Activated CD4-positive, alpha-beta T cell treated with anti-CD3 and anti-CD28 coated beads, Interleukin-2, Interleukin-4, amounts not matched to agents 100 ng/mL and 50 ng/mL, durations not matched to agents 16 hours and 8 hours (primary cell): ENCODE measurements around the gene TMEM164.

Experiments
- DNase-seq: peaks from one replicate; pipeline ENCODE4 v3.0.0-alpha.2; 2020; ENCODE audit warnings: low spot score

Gene TMEM164

DNA sequence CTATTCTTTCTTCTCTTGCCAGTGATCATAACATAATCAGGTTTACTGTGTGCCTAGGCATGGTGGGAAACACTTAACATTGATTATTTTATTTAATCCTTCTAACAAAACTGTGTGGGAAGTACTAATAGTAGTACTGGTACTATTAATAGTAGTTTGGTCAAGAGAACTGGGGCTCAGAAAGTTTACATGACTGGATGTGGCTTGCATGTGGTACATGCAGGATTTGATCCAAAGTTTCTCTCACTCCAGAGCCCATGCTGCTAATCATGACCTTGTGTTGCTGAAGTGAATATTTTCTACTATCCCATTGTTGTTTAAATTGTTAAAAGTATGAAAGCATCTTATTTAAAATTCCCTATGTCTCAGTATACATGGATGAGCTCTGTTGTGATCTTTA, 78.4 kb downstream of the TMEM164 start:
- no peak for DNase-seq

DNA sequence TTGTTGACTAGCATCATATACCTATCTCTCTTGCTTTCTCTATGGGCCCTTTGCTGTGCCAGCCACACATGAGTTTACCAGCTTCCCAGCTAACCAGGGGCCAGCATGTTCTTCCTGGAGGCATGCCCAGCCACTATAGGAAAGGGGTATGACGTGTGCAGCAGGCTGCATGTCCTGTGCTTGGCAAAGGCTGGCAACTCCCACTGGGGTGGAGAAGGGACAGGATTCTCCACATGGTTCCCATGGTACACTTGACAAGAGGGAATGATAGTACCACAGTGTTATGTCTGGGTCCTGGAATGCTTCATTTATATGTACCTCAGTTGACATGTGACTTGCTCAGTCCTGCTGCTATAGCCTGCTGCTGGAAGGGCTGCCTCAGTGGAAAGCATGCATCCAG, 78.8 kb downstream of the TMEM164 start:
- no peak for DNase-seq

DNA sequence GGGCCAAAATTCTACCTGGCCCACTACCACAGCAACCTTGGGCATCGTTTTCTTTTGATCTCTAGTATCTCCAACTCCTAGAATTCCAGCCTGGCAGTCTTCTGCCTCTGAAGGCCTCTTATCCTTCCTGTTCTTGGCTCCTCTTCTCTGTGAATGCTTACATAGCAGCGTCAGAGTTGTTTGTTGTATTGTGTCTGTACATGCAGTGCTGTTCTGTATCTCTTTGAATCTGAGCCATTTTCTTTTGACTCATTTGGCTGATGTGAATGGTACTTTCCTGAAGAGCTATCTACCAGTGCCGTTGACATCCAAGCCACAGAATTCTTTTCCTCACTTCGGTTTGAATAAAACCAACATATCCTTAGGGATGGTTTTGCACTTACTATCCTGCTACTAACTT, 79.2 kb downstream of the TMEM164 start:
- DNase-seq, result no peak

DNA sequence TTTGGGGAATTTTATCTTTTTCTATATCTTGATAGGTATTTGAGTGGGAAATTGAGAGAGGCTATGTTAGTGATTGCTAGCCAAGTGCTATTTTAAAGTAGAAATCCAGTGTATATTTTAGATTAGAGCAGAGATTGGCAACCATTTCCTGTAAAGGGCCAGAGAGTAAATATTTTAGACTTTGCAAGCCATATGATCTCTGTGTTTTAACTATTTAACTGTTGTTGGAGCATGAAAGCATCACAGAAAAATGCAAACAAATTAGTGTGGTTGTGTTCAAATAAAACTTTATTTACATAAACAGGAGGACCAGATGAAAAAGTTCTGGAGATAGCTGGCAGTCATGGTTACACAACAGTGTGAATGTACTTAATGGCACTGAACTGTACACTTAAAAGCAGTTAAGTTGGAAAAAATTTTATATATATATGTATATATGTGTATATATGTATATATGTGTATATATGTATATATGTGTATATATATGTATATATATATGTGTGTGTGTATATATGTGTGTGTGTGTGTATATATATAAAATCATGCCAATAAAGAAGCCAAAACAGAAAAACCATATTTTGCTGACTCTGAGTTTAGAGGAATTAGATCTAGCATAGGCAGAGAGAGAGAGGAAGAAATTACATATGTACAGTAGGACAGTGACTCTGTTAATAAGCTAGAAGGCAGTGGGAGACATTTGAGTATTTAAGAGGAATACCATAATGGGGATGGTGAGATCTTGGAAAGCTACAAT, 83.4 kb downstream of the TMEM164 start:
- no peak for DNase-seq

DNA sequence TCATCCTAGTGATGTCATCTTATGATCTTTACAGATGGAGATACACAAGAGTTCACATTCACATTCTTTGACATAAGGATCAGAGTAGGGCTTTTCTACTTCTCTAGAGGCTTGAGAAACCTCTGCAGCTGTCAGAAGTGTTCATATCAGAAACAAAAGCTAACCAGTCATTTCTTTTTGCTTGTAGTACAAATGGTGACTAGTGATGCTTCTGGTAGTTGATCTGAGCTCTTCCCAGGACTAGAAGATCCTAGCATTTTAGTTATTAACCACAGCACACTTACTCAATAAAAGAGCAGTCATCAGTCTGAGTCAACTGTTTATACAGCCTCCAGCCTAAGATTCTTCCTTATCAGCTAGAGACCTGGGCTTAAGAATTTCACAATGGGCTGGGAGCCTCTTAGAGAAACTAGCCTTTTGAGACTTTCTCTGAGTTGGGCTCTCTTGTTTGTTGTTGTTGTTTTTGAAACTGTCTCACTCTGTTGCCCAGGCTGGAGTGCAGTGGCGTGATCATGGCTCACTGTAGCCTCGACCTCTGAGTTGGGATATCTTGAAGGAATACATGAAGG, 84.1 kb downstream of the TMEM164 start:
- peak; percentile 14 for DNase-seq

DNA sequence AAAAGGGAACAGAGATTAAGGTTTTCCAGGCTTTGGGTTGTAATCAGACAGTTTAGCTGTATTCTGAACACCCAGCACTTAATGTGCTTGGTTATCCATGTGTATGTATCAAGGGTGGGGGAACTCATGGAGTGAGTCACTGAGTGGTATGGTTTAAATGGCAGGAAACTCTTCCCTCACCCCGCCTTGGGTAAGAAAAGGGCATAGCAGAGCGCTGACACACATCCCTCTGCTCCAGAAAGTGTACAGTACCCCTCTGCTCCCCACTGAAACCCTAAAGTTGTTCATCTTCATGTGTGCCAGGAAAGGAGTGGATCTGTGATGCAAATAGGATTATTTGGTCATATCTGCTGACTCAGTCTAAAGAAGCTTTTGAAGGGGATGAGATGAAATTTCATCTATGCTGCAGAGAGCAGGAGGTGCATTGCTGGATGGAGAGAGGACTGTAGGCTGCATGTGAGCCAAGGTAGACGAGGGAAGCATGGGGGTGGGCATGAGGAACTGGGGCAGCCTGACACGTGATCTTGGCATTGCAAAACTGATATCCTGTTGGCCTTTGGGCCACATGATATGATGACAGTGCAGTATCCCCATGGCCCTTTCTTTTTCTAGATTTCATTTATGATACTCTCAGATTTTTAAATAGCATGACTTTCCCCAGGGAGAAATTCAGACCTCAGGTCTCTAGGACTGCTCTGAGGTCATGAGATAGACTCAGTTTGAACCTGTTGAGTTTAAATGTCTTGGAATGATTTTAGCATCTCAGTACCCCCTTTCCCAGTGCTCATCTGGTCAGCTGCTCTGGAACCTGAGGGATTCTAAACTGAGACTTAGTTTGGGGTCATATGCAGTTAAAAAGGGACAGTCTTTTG, 84.8 kb downstream of the TMEM164 start:
- DNase-seq, result no peak

DNA sequence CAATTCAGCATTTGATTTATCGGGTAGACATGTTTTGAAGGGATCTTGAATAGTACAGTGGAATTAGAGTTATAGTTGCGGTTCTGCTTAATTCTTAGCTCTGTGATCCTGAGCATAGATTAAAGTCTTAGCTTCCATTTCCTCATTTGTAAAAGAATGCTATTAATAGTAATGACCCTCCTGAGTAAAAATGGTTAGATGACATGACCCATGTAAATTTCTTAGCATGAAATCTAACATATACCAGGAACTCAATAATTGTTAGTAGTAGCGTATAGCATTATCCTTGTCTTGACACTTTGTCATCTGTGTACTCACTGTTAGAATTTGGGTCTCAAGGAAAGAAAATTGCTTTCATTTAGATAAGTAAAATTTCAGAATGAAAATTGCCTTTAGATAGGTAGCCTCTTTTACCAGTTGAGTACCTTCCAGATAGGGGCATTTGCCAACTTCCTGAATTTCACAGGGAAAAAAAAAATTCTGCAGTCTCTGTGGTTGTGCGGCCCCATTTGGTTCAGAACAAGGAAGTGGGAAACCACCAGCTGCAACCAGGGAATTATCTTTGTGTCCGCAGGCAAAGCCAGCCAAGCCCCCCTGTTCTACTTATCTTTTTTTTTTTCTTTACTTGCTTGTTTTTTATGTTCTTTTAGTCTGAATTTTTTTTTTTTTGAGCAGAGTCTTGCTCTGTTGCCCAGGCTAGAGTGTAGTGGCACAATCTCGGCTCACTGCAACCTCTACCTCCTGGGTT, 86.9 kb downstream of the TMEM164 start:
- no peak for DNase-seq

DNA sequence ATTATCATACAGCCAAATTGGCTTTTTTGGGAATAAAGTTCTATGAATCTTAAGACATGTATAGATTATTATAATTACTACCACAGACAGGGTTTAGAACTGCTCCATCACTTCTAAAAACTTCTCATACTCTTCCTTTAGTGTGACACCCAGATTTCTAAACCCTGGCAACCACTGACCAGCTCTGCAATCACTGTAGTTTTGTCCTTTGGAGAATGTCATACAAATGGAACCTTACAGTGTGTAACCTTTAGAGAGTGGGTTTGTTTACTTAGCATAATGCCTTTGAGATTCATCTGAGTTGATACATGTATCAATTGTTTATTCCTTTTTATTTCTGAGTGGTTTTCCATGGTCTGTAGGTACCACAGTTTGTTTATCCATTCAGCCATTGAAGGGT, 95.0 kb downstream of the TMEM164 start:
- no peak for DNase-seq

DNA sequence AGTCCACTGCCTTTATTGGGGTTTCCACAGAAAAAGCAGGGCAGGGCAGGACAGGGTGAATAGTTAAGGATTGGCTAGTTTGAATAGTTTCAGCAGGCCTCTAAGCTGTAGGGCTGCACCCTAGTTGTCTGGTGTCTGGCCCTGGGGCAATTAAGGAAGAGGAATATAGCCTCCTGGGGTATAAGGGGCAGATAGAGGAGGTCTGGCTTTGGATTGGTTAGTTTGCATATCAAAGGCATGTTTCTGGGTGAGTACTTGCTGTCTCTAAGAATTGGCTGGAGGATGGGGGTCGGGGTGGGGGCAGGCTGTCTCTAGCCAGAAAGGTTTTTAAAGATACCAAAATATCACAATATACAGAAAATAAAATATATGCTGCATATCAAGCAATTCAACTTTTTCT, 100.4 kb downstream of the TMEM164 start:
- DNase-seq, result no peak

DNA sequence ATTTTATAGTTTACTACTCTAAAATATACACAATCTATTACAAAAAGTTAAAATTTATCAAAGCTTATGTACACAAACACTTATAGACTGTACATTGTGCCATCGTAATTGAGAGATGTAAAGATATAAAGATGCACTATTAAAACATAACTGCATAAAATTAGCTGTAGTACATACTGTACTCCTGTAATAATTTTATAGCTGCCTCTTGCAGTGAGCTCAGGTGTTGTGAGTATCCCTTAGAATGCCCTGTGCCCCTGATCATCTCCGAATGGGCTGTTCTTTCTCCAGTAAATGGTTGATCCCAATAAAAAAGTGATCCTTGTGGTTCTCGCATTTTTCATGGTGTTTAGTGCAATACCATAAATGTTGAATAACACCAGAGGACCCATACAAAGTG, 101.2 kb downstream of the TMEM164 start:
- no peak for DNase-seq

DNA sequence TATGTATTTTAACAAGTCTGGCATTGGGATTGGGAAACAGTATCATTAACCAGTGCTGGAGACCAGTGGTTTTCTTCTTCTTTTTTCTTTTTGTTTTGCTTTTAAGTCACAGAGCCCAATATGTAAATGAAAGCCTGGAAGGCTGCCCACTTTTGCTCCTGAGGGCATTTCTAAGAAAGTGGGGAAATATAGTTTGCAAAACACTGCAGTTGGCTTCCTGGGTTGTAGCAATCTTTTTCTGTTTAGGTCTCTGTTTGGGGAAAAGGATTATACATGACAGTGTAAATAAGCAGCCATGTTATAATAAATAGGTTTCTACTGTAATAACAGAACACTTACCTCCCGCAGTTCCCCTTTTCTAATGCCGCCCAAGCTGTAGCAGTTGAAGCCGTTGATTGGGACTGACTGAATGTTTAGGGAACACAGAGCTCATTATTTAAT, 105.5 kb downstream of the TMEM164 start:
- DNase-seq, result no peak

DNA sequence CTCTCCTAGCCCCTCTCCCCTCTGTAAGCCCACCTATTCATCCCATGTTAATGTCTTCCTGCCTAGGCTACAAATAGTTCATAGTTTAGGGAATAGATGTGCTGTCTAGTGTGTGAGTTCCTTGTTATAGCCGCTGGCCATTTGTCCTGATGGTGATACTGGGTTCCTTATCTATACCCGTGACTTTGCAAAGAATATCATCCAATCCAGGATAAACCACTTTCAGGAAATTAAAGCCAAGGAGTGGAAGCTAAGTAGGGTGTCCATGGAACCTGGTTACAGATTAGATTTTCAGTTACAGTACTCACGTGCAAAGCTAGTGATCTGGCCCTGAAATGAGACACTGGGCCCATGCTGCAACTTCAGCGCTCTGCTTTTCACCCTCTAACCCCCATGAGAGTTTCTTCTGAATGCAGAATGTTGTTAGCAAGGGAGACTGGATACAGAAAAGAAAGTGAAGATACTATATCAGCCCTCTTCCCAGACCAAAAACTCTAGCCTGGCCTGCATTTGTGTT, 111.4 kb downstream of the TMEM164 start:
- no peak for DNase-seq

DNA sequence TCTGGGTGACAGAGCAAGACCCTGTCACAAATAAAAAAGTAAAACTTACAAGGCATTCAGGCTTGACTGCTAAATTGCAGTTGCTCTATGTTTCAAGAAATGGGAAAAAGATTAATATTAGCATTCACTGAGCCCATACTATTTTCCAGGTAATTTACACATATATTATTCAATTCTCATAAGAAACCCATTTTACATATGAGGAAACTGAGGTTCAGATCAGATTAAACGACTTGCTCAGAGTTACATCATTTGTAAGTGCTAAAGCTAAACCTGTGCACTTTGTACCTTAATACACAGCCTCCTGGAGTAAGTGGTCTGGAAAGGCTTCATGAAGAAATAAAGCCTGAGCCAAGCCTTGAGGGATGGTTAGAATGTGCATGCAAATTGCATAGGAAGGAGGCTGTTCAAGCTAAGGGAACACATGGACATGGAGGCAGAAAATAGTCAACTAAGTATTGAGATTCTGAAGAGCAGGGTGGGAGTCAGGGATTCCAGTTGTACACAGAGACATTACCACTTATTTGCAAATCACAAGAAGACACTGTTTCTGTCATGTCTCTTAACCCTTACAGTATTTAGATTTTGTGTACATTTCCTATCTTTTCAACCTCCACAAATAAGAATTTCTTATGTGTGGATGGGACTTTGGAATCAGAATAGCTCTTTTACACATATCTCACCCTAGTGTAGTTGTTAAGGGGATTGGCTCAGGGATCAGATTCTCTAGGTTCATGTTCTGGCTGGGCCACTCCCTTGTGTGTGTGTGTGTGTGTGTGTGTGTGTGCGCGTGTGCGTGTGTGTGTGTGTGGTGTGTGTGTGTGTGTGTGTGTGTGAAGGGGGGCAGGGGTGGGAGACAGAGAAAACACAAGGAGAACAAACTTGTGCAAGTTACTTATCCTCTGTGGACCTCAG, 113.4 kb downstream of the TMEM164 start:
- DNase-seq, result no peak

DNA sequence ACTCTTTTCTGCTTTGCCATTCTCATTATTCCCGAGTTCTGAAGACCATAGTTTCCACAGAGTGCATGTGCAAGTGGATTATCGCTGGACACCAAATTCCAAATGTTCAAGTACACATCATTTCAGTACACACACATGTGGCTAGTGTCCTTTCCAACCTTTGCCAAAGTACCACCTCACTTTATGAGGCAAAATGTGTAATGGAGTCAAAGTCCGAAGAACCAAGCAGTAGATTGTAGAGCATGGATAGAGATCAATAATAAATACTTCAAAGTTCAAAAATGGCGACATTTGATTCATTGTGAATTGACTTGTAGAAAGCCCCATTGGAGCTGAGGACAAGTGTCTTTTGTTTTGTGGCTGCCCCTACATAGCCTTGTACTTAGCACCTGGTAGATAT, 115.6 kb downstream of the TMEM164 start:
- DNase-seq, result no peak

DNA sequence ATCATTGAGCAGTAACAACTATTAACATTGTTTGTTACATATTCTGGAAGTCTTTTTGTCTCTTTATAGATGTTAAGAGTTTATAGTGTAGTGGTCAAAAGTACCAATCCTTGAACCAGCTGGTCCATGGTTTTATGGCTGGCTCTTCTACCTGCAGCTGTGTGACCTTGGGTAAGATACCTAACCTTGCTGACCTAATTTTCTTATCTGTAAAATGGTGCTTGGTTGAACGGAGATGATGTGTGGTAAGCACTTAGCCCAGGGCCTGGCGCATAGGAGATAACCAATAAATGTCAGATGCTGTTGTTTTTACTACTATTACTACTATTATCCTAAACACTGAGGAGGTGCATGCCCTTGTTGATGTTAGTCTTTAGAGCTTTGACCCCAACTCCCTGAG, 116.6 kb downstream of the TMEM164 start:
- no peak for DNase-seq

DNA sequence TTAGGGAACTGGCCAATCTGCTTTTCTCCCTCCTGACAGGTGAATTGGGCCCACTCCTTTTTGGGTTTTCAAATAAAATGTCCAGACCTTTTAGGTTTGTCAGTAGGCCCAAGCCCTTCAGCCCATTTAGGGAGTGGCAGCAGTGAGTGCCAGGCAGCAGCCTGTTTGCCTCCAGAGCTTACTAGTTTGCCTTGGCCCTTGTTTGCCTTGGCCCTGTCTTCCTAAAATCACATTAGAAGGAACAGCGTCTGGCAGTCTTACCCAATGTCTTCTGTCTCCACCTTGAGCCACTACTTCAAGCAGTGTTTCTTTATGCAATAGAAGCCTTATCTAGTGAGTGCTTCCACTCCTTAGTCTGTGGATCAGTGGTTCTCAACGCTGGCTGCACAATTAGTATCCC, 117.1 kb downstream of the TMEM164 start:
- DNase-seq, result no peak

DNA sequence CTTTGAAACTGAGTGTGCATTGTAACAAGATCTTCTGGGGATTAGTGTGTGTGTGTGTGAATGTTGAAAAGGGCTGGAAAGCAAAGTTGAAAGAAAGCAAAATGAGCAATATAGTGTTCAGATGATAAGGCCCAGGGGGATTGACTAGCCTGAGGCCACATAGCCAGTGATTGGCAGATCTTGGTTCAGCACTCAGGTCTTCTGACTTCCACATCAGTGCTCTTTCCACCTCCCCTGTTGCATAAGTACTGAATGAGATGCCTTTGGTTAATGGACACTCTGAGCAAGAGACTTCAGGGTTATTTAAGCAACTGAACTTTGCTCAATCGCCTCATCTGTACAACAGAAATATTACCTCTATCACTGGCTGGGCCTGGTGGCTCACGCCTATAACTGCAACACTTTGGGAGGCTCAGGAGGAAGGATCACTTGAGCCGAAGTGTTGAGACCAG, 120.4 kb downstream of the TMEM164 start:
- no peak for DNase-seq

DNA sequence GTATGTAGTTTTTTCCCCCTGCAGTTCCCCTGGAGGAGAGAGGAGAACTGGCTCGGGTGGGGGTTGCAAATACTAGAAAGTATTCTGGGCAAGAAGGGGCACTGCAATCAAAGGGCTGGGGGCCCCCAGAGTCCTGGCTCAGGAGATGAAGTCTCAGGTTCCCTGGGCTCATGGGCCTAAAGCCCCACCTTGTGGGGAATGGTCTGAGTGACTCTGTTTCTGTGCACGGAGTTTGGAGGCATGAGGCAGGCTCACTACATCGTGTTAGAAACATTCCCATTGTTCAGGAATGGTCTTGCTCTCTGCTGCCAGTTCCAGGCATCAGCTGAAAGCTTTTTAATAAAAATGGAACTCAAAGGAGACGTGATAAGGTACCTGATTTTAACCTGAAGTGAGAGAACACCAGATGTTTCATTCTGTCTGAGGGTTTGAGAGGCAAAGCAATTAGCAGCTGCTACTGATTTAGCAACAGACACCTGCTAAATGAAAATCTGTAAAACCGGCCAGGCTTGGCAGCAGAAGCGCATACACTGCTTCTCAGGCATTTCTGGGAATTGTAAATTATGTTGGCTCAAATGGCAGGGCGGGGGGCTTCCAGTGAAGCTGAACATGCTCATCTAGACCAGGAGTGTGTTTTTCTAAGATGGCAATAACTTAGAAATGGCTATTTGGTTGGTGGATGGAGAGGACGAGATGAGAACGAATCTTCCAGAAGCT, 122.7 kb downstream of the TMEM164 start:
- DNase-seq, result no peak

DNA sequence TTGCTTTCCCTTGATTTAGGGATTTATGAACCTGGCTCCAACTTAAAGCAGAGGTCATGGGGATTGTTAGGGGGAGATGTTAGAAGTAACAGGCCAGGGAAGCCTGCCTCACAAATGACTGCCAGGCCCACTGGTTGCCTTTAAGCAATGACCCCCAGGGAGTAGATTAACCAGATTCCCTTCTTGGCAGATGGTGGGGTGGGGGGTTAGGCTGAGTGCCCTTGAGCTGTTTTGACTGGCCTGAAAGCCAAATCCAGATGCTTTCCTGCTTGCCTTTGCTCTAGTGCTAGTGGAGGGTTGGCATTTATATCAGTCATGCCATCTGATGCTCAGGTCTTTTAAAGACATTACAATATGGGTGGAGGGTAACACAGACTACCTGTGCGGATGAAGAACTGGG, 128.1 kb downstream of the TMEM164 start:
- no peak for DNase-seq

DNA sequence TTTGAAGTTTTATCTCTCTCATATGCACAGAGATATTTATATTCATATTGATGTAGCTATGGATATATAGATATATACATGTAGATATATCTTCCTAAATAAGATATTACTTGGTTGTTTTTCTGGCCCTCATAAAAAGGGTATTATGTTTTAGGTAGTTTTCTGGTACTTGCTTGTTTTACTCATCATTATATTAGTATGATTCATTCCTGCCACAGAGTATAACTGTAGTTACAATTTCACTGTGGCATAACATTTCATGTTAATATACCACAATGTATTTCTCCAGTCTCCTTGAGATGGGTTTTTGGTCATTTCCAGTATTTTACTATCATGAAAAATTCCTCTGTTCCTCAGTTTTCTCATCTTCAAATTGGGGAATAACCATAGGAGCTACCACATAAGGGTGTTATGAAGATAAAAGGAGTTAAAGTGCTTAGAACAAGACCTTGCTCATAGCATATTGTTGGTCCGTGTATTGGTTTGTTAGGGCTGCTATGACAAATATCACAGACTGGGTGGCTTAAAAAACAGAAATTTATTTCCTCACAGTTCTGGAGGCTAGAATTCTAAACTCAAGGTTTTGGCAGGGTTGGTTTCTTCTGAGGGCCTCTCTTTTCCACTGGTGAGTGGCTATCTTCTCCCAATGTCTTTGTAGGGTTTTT, 129.7 kb downstream of the TMEM164 start:
- DNase-seq, result peak; percentile 39
